Stomach (tissue), 9 donors: ENCODE data around the gene SLC26A9. TPM values are rescaled to one million over a fixed set of nuclear protein-coding genes. Genes with fewer than 3 reads are reported as not detected.

Experiments
- DNase-seq, 2 donors: peaks; one replicate each; pipeline versions ENCODE4 v3.0.0 to v3.0.0-alpha.2; 2013 to 2019
- H3K27ac ChIP-seq, 5 donors: fragments of 200-600 bp in 4 of 5; sonication (generic) in 4 of 5; one replicate each; pipeline ENCODE4 v1.5.1; 2013 to 2019; ENCODE audit warnings: mild to moderate bottlenecking in 1 of 5, moderate library complexity in 1 of 5
- H3K27me3 ChIP-seq, 3 donors: fragments of 200-600 bp; sonication (generic); one replicate each; pipeline ENCODE4 v1.5.1; 2017 to 2019; ENCODE audit warnings: mixed run types in 1 of 3
- H3K36me3 ChIP-seq, 4 donors: fragments of 200-600 bp; sonication (generic); 1 replicate in 3 of 4; 2 replicates in 1 of 4; pipeline ENCODE4 v1.5.1; 2016 to 2019
- H3K4me1 ChIP-seq, 4 donors: fragments of 200-600 bp; sonication (generic); one replicate each; pipeline ENCODE4 v1.5.1; 2016 to 2019
- H3K4me3 ChIP-seq, 4 donors: fragments of 200-600 bp; sonication (generic) in 3 of 4; one replicate each; pipeline ENCODE4 v1.5.1; 2016 to 2019; ENCODE audit warnings: mild to moderate bottlenecking in 1 of 4
- H3K9me3 ChIP-seq, 4 donors: fragments of 200-600 bp; sonication (generic); one replicate each; pipeline ENCODE4 v1.5.1; 2016 to 2019
- CTCF ChIP-seq, 7 experiments: fragments of 450-650 bp in 4 of 7; fragments of 200-600 bp in 3 of 7; sonication (generic) in 3 of 7; IDR thresholded peaks; one replicate each; pipeline ENCODE4 v1.5.1; 2016 to 2019; ENCODE audit warnings: antibody characterized with exemption in 7 of 7, control low read depth in 2 of 7, mild to moderate bottlenecking in 1 of 7
- EP300 ChIP-seq: sonication (generic); formaldehyde crosslinking; IDR thresholded peaks from one replicate; pipeline ENCODE4 v1.6.1; 2017; ENCODE audit warnings: antibody characterized with exemption
- POLR2A ChIP-seq, 4 donors: fragments of 450-650 bp; IDR thresholded peaks; one replicate each; pipeline ENCODE4 v1.6.1; 2016; ENCODE audit warnings: antibody characterized with exemption in 4 of 4, control low read depth in 2 of 4, mild to moderate bottlenecking in 1 of 4, moderate library complexity in 1 of 4
- POLR2AphosphoS5 ChIP-seq, 3 donors: sonication (generic); formaldehyde crosslinking; IDR thresholded peaks; one replicate each; pipeline ENCODE4 v1.6.1; 2016; ENCODE audit warnings: antibody characterized with exemption in 3 of 3
- WGBS, 5 donors: extraction: QIAGEN DNeasy Blood & Tissue Kit in 3 of 5; methylation state at CpG; one replicate each; pipeline versions ENCODE4 v1.1.5 to v1.1.7; 2013 to 2018; 5-methylcytosine and 5-hydroxymethylcytosine counted together
- intact Hi-C: fragments of 100-400 bp; cut with DNase I; formaldehyde crosslinking; loops from one replicate; pipeline ENCODE4 v1.15.1; 2023; ENCODE audit warnings: low total_unique reads
- polyA plus RNA-seq, 3 donors: library from polyadenylated mRNA; stranded (reverse); fragments of 200-250 nt; gene quantifications; one replicate each; pipeline ENCODE4 v1.2.3, GENCODE V29; 2013
- total RNA-seq, 5 donors: library from RNA; depleted of rRNA; stranded (reverse); fragments of >200 nt; gene quantifications; one replicate each; pipeline versions ENCODE4 v1.1.0 to v1.2.3, GENCODE V29; 2014 to 2016
- donor health status: healthy with polysubstance abuse.
- donor health status: Bipolar disorder and iron deficiency.
- donor health status: healthy.

The SLC26A9 gene
- total and polyA plus RNA-seq, 8 donors: 7.9 to 63.0 (median 30.0) TPM; not detected in 1

DNA sequence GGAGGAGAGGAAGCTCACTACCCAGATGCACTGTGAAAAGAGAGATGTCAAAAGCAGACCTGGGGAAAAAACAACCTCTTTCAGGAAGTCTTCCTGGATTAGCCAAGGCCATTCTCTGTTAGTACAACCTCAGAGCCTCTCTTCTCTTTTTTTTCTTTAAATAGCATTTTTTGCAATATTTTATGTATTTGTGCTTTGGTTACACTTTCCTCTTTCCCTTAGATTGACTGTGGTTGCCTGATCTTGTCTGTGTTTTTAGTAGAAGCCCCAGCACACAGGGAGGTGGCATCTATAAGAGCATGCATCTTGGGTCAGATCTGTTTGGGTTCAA is 18.8 kb downstream of the SLC26A9 start:
- Histone ChIP-seq H3K27me3 (no peaks in the 10 kb centered on the region), H3K4me3 (no peak overlapping the region), H3K36me3 (no peaks in the 10 kb centered on the region), H3K4me1 (peaks cover 0 to 3% (median 0%) of the 10 kb centered on the region in 4 donors), H3K27ac (no peak overlapping the region), H3K9me3 (no peaks in the 10 kb centered on the region)
- TF ChIP-seq EP300 (no peak), POLR2A (IDR thresholded peaks at IDR 0.05) (no peak)
- intact Hi-C loops: loop anchor here (10.0 kb wide), 1 partner anchor 180 kb away; no protein-coding TSS in a partner anchor
- DNase-seq: no peak

DNA sequence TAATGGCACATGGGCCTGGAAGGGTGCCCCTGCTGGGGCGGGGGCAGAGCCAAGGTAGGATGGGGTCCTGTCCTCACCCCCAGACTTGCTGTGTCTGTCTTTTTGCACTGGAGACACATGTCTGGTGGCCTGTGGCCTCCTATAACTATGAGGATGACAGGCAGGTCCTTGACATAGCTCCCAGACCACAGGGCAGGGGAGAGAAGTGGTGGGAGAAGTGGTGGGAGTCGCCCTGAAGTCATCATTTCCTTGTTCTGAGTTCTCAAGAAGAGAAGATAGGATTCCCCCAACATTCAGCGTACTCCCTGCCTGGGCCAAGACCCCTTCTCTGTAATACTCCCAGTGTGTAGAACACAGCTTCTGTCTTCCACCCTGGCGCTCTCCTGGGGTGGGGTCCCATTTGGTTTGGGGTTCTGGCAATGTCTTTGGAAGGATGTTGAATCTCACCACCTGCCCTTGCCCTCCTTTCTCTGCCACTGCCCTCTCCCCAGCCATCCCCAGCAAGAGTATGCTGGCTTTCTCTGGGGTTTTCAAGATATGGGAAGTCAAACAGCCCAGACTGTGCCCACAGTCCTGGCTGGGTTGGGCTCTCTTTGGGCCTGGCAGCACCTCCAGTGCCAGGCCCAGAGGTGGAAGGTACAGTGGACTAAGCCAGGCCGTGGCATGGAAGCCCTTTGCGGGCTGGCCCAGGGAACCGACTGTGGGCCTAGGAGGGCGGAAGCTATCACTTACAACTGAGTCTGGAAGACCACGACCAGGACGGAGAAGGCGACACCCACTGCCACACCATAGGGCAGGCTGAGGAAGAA is 19.4 kb downstream of the SLC26A9 start:
- DNase-seq: peak in 1 of 2 donors; percentile 18
- no peaks in the 10 kb centered on the region for H3K27me3 ChIP-seq
- peaks cover 0 to 3% (median 0%) of the 10 kb centered on the region in 4 donors for H3K4me1 ChIP-seq
- 77 to 92% (median 87%) methylated on average over 11 of the region's 11 CpGs for WGBS, 5 donors
- no peaks in the 10 kb centered on the region for H3K36me3 ChIP-seq
- H3K27ac ChIP-seq: no peak overlapping the region
- intact Hi-C loops: loop anchor here (10.0 kb wide), 1 partner anchor 181 kb away; no protein-coding TSS in a partner anchor
- no peaks in the 10 kb centered on the region for H3K9me3 ChIP-seq
- TF ChIP-seq POLR2A (IDR thresholded peaks at IDR 0.05): no peak
- TF ChIP-seq POLR2AphosphoS5 (IDR thresholded peaks at IDR 0.05): no peak
- TF ChIP-seq CTCF (IDR thresholded peaks at IDR 0.05): no peak
- no peak for TF ChIP-seq EP300
- no peak overlapping the region for H3K4me3 ChIP-seq

GRCh38 chr1:205922806-205923205 is 20.4 kb downstream of the SLC26A9 start:
- peak in 1 of 2 donors; percentile 16 for DNase-seq
- intact Hi-C loops: loop anchor here (10.0 kb wide), 1 partner anchor 182 kb away; no protein-coding TSS in a partner anchor
- no peaks in the 10 kb centered on the region for H3K27me3 ChIP-seq
- no peak overlapping the region for H3K4me3 ChIP-seq
- no peak overlapping the region for H3K27ac ChIP-seq
- peaks cover 0 to 4% (median 2%) of the 10 kb centered on the region in 4 donors for H3K4me1 ChIP-seq
- no peaks in the 10 kb centered on the region for H3K9me3 ChIP-seq
- WGBS, 5 donors: 77 to 95% (median 84%) methylated on average over 6 of the region's 6 CpGs
- no peak for TF ChIP-seq POLR2A (IDR thresholded peaks at IDR 0.05)
- TF ChIP-seq EP300: no peak
- no peak for TF ChIP-seq POLR2AphosphoS5 (IDR thresholded peaks at IDR 0.05)
- TF ChIP-seq CTCF (IDR thresholded peaks at IDR 0.05): no peak
- no peaks in the 10 kb centered on the region for H3K36me3 ChIP-seq

DNA sequence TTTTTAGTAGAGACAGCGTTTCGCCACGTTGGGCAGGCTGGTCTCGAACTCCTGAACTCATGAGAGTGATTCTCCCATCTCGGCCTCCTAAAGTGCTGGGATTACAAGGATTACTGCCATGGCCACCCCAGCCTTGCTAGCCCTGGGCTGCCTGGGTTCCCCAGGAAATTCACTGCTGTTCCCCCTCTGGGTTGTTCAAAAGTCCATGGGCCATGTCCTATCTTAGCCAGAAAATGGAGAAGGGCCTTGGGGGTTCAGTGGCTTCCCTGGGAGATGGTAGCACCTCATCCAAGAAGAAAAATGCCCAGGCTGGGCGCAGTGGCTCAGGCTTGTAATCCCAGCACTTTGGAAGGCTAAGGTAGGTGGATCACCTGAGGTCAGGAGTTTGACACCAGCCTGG is 20.9 kb downstream of the SLC26A9 start:
- Histone ChIP-seq H3K4me3 (no peak overlapping the region), H3K27ac (no peak overlapping the region), H3K27me3 (no peaks in the 10 kb centered on the region), H3K9me3 (no peaks in the 10 kb centered on the region), H3K4me1 (peaks cover 0 to 4% (median 2%) of the 10 kb centered on the region in 4 donors), H3K36me3 (no peaks in the 10 kb centered on the region)
- intact Hi-C loops: loop anchor here (10.0 kb wide), 1 partner anchor 182 kb away; no protein-coding TSS in a partner anchor
- TF ChIP-seq POLR2A (IDR thresholded peaks at IDR 0.05) (no peak), CTCF (IDR thresholded peaks at IDR 0.05) (no peak), POLR2AphosphoS5 (IDR thresholded peaks at IDR 0.05) (no peak), EP300 (no peak)
- DNase-seq: peak in 1 of 2 donors; percentile 24
- WGBS, 5 donors: 87 to 98% (median 97%) methylated on average over 6 of the region's 6 CpGs

- Histone ChIP-seq H3K36me3 (no peaks in the 10 kb centered on the region), H3K27ac (no peak overlapping the region), H3K4me3 (no peak overlapping the region), H3K9me3 (no peaks in the 10 kb centered on the region), H3K27me3 (no peaks in the 10 kb centered on the region), H3K4me1 (peaks cover 0 to 4% (median 2%) of the 10 kb centered on the region in 4 donors)
- intact Hi-C loops: loop anchor here (10.0 kb wide), 1 partner anchor 183 kb away; no protein-coding TSS in a partner anchor
- peak in 1 of 2 donors; percentile 24 for DNase-seq
- TF ChIP-seq CTCF (IDR thresholded peaks at IDR 0.05) (no peak), EP300 (no peak), POLR2AphosphoS5 (IDR thresholded peaks at IDR 0.05) (no peak), POLR2A (IDR thresholded peaks at IDR 0.05) (no peak)
- WGBS, 5 donors: 89 to 94% (median 93%) methylated on average over 11 of the region's 11 CpGs
Measured at GRCh38 chr1:205921570-205921909, 21.7 kb downstream of the SLC26A9 start.
